ENCODE measurements around the gene KDM1B. TPM values are rescaled to one million over a fixed set of nuclear protein-coding genes. Genes with fewer than 3 reads are reported as not detected.
A peak's percentile ranks its signal among the peaks of the same experiment; 100 is the strongest.

The KDM1B gene
- total and polyA plus RNA-seq, 9 of the 15 experiments (the other 6 are each of a cell fraction or from before 2014, with no cell fraction given), result 1.4 to 58.9 (median 36.3) TPM

- H3K9me1 ChIP-seq (ENCODE audit: control insufficient read depth, insufficient read depth, low read length), result no peaks in the 10 kb centered on the region
- intact Hi-C loops (cut with micrococcal nuclease), result no loop called here
- no peak for DNase-seq (ENCODE audit: extremely low read depth in 1 of 4, low spot score in 3 of 4)
- TF ChIP-seq MEF2D (tag; conservative IDR thresholded peaks at IDR 0.05; ENCODE audit: low read depth), result no peak
- TF ChIP-seq GTF3C2 (IDR thresholded peaks at IDR 0.05; ENCODE audit: borderline replicate concordance, extremely low read depth, insufficient read length), result no peak
- no peak for TF ChIP-seq BRF1 (IDR thresholded peaks at IDR 0.05; ENCODE audit: borderline replicate concordance, extremely low read depth, insufficient read length)
- TF ChIP-seq PTBP1 (IDR thresholded peaks at IDR 0.05; ENCODE audit: low read depth, low read length), result no peak
- no peak for TF ChIP-seq ETV1 (tag; conservative IDR thresholded peaks at IDR 0.05; ENCODE audit: low read depth)
- TF ChIP-seq USF2 (CRISPR knock-in tag; IDR thresholded peaks at IDR 0.05), result no peak
- no peak for TF ChIP-seq SIX5 (IDR thresholded peaks at IDR 0.05; ENCODE audit: borderline replicate concordance in 1 of 2, insufficient read depth in 1 of 2, low read depth in 1 of 2, low read length in 2 of 2)
- TF ChIP-seq POLR2H (tag; IDR thresholded peaks at IDR 0.05; ENCODE audit: low read depth), result no peak
- no peak for TF ChIP-seq POLR3G (IDR thresholded peaks at IDR 0.05; ENCODE audit: extremely low read depth, insufficient read length, insufficient replicate concordance)
- H2AFZ ChIP-seq (ENCODE audit: low read depth, low read length), result no peak overlapping the region
- POLR2A ChIA-PET, result interaction anchor here (0.6 to 4.9 kb wide), 4 partner anchors 9 to 1976 kb away, joined by 4 to 29 read pairs (median 10); partner anchors contain the start of gene DEK
- H4K20me1 ChIP-seq (replicated peaks; ENCODE audit: control insufficient read depth, insufficient read depth, low read length), result no peaks in the 10 kb centered on the region
- H3K9ac ChIP-seq (ENCODE audit: insufficient read depth in 1 of 2, low read depth in 2 of 2, low read length in 2 of 2), result no peak overlapping the region; a peak in 1 of 4 replicates
- in situ Hi-C loops (cut with MboI), result no loop called here
- H3K79me2 ChIP-seq (ENCODE audit: control insufficient read depth, insufficient read depth, low read length), result peaks cover 90% of the 10 kb centered on the region
- no peak overlapping the region for H3K4me2 ChIP-seq (ENCODE audit: insufficient read depth, low read length)
- H3K9me3 ChIP-seq (replicated peaks; ENCODE audit: control insufficient read depth, insufficient read depth, low read depth, low read length), result no peaks in the 10 kb centered on the region
- no peak overlapping the region for H3K4me3 ChIP-seq
- 91% methylated on average over 5 of the region's 5 CpGs for WGBS (ENCODE audit: insufficient coverage, low coverage, missing lambda C conversion rate)
- FAIRE-seq, result no peak
- CTCF ChIA-PET (ENCODE audit: low intra/inter-chr PET ratio), result no interaction called here
- ATAC-seq, result peak; percentile 31; the same call in 2 of the 3 replicates
- no peaks in the 10 kb centered on the region for H3K27me3 ChIP-seq (ENCODE audit: control insufficient read depth in 2 of 2, insufficient read depth in 2 of 2, low read length in 2 of 2)
- H3K36me3 ChIP-seq (ENCODE audit: control insufficient read depth, insufficient read depth, low read length), result peaks cover 98% of the 10 kb centered on the region
- H3K27ac ChIP-seq (ENCODE audit: extremely low read depth, low read depth, low read length), result no peak overlapping the region
- no peaks in the 10 kb centered on the region for H3K4me1 ChIP-seq (replicated peaks in 1 of 2; ENCODE audit: control insufficient read depth in 2 of 2, insufficient read depth in 2 of 2, low read length in 2 of 2)
- BruUV-seq (replicated peaks), result no TSS peak
Measured at GRCh38 chr6:18253635-18254034, 98.4 kb downstream of the KDM1B start.

Measured in K562 (cell line).